Measurements from ENCODE around the gene TMEM150B. TPM values are rescaled to one million over a fixed set of nuclear protein-coding genes. Genes with fewer than 3 reads are reported as not detected.

The TMEM150B gene
- polyA plus RNA-seq, 2 of the 4 experiments (the other 2 are of a cell fraction), result 0.26 to 0.39 TPM

DNA sequence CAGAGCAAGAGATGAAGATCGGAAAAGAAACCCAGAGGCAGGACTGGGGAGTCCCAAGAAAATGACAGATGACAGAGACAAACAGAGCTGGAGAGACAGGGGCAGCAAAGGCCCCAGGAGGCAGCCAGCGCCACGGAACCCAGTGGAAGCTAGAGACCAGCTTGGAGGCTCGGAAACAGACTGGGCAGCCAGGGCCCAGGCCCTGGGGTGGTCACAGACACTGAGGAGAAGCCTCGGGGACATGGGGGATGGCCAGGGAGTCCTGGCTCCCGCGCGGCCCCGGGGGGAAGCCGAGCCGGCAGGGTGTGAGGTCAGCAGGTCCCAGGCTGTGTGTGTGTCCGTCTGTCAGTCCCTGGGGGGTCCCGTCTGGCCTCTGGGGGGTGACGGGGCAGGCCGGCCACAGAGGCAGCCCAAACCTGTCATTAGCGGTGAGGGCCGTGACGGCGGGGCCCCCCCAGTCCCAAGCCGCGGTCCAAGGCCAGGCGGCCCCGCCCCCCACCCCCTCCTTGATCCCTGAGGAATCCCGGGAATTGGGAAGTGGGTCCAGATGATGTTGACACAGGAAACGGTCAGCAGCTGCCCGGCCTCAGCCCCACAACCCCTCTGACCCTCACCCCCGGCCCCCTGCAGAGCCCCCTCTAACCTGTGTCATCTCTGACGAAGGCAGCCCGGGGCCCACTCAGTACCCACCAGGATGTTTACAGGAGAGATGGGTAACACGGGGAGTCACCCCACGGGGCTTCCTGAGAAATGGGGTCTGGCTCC lies 49.0 kb upstream of the TMEM150B start (continued):
- TF ChIP-seq ELK1 (IDR thresholded peaks at IDR 0.05; ENCODE audit: low read depth, low read length), result no peak
- TF ChIP-seq POLR2A (IDR thresholded peaks at IDR 0.05; ENCODE audit: low read length), result no peak
- TF ChIP-seq HOXB5 (CRISPR knock-in tag; IDR thresholded peaks at IDR 0.05), result peak; percentile 61; the same call in 1 of the 2 replicates
- no peak for TF ChIP-seq FOSB (CRISPR knock-in tag; IDR thresholded peaks at IDR 0.05)
- TF ChIP-seq SREBF2 (IDR thresholded peaks at IDR 0.05), result no peak
- TF ChIP-seq MAFK (IDR thresholded peaks at IDR 0.05; ENCODE audit: partially characterized antibody), result no peak
- no peak for TF ChIP-seq ESRRA (IDR thresholded peaks at IDR 0.05; ENCODE audit: borderline replicate concordance, low read length)
- TF ChIP-seq FOSL2 (IDR thresholded peaks at IDR 0.05), result peak; percentile 65; the same call in 1 of the 2 replicates
- TF ChIP-seq FOSL2 (CRISPR knock-in tag; IDR thresholded peaks at IDR 0.05), result peak; percentile 35; the same call in 1 of the 2 replicates
- TF ChIP-seq ZSCAN20 (CRISPR knock-in tag; IDR thresholded peaks at IDR 0.05), result no peak
- TF ChIP-seq CHD2 (IDR thresholded peaks at IDR 0.05; ENCODE audit: low read length, partially characterized antibody), result no peak
- TF ChIP-seq, protein P1, sequence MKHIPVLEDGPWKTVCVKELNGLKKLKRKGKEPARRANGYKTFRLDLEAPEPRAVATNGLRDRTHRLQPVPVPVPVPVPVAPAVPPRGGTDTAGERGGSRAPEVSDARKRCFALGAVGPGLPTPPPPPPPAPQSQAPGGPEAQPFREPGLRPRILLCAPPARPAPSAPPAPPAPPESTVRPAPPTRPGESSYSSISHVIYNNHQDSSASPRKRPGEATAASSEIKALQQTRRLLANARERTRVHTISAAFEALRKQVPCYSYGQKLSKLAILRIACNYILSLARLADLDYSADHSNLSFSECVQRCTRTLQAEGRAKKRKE (CRISPR knock-in tag; IDR thresholded peaks at IDR 0.05; ENCODE audit: low read depth), result no peak
- no peak for TF ChIP-seq HDAC2 (IDR thresholded peaks at IDR 0.05)
- no peak; the same call in 1 of the 2 replicates for TF ChIP-seq HOXB13 (CRISPR knock-in tag; IDR thresholded peaks at IDR 0.05; ENCODE audit: low read depth)
- no peak for TF ChIP-seq ZC3H11A (IDR thresholded peaks at IDR 0.05)
- TF ChIP-seq, protein P2, sequence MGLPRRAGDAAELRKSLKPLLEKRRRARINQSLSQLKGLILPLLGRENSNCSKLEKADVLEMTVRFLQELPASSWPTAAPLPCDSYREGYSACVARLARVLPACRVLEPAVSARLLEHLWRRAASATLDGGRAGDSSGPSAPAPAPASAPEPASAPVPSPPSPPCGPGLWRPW (IDR thresholded peaks at IDR 0.05), result 0 out of 2 replicates have a peak, but pooled peaks have one; percentile 8
- TF ChIP-seq HMGXB4 (CRISPR knock-in tag; IDR thresholded peaks at IDR 0.05; ENCODE audit: borderline replicate concordance), result no peak
- TF ChIP-seq REST (IDR thresholded peaks at IDR 0.05), result no peak
- TF ChIP-seq CTCF (IDR thresholded peaks at IDR 0.05), result no peak
- TF ChIP-seq RARB (CRISPR knock-in tag; IDR thresholded peaks at IDR 0.05), result 0 out of 2 replicates have a peak, but pooled peaks have one; percentile 17
- TF ChIP-seq RNF2 (IDR thresholded peaks at IDR 0.05; ENCODE audit: borderline replicate concordance, low read depth), result no peak
- TF ChIP-seq CEBPB (IDR thresholded peaks at IDR 0.05), result peak in 1 of 2 experiments; percentile 50; a peak in 1 of 4 replicates
- peak; percentile 96 to 99 for TF ChIP-seq EP300 (IDR thresholded peaks at IDR 0.05)
- TF ChIP-seq RCOR1 (IDR thresholded peaks at IDR 0.05; ENCODE audit: low read depth, low read length), result no peak
- no peak for TF ChIP-seq KDM5A (IDR thresholded peaks at IDR 0.05)
- TF ChIP-seq, protein P3, sequence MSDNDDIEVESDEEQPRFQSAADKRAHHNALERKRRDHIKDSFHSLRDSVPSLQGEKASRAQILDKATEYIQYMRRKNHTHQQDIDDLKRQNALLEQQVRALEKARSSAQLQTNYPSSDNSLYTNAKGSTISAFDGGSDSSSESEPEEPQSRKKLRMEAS (IDR thresholded peaks at IDR 0.05), result peak; percentile 63
- no peak for TF ChIP-seq EHMT2 (IDR thresholded peaks at IDR 0.05; ENCODE audit: low read depth)
- TF ChIP-seq NPAS2 (CRISPR knock-in tag; IDR thresholded peaks at IDR 0.05; ENCODE audit: borderline replicate concordance), result no peak

All from A549 (cell line).